ENCODE measurements around the gene TEAD1. TPM values are rescaled to one million over a fixed set of nuclear protein-coding genes. Genes with fewer than 3 reads are reported as not detected.
A peak's percentile ranks its signal among the peaks of the same experiment; 100 is the strongest.

TEAD1 gene
- total RNA-seq, 1 donor, result 176 TPM

DNA sequence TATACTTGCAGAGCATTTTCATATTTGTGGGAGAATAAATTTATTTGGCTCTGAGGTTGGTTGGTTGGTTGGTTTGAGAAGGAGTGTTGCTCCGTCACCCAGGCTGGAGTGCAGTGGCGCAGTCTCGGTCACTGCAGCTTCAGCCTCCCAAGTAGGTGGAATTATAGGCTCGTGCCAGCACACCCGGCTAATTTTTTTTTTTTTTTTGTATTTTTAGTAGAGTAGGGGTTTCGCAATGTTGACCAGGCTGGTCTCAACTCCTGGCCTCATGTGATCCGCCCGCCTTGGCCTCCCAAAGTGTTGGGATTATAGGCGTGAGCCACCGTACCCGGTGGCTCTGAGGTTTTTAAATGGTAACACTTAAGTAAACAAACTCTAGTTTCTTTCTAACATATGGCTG lies 161.1 kb downstream of the TEAD1 start:
- no peaks in the 10 kb centered on the region for H3K9me3 ChIP-seq (ENCODE audit: low read depth, low read length)
- peaks cover 39% of the 10 kb centered on the region for H4K20me1 ChIP-seq (ENCODE audit: insufficient read depth, low read length)
- no peak overlapping the region for H3K4me3 ChIP-seq (ENCODE audit: insufficient read depth, low read length)
- no peak overlapping the region for H2AFZ ChIP-seq (ENCODE audit: low read length)
- no peaks in the 10 kb centered on the region for H3K36me3 ChIP-seq (ENCODE audit: insufficient read depth, low read length)
- peaks cover 96% of the 10 kb centered on the region for H3K79me2 ChIP-seq (ENCODE audit: insufficient read depth, low read length)
- H3K27ac ChIP-seq (ENCODE audit: low read depth, low read length), result no peak overlapping the region
- no peaks in the 10 kb centered on the region for H3K27me3 ChIP-seq (ENCODE audit: insufficient read depth, low read length)
- no peak overlapping the region for H3K4me2 ChIP-seq (ENCODE audit: insufficient read depth, low read length)
- DNase-seq (ENCODE audit: insufficient read length, low spot score, missing footprints), result no peak
- TF ChIP-seq, protein P1, sequence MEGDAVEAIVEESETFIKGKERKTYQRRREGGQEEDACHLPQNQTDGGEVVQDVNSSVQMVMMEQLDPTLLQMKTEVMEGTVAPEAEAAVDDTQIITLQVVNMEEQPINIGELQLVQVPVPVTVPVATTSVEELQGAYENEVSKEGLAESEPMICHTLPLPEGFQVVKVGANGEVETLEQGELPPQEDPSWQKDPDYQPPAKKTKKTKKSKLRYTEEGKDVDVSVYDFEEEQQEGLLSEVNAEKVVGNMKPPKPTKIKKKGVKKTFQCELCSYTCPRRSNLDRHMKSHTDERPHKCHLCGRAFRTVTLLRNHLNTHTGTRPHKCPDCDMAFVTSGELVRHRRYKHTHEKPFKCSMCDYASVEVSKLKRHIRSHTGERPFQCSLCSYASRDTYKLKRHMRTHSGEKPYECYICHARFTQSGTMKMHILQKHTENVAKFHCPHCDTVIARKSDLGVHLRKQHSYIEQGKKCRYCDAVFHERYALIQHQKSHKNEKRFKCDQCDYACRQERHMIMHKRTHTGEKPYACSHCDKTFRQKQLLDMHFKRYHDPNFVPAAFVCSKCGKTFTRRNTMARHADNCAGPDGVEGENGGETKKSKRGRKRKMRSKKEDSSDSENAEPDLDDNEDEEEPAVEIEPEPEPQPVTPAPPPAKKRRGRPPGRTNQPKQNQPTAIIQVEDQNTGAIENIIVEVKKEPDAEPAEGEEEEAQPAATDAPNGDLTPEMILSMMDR (IDR thresholded peaks at IDR 0.05; ENCODE audit: extremely low read depth, low read depth, low read length), result no peak
- H3K4me1 ChIP-seq (ENCODE audit: insufficient read depth, low read length), result peaks cover 27% of the 10 kb centered on the region

DNA sequence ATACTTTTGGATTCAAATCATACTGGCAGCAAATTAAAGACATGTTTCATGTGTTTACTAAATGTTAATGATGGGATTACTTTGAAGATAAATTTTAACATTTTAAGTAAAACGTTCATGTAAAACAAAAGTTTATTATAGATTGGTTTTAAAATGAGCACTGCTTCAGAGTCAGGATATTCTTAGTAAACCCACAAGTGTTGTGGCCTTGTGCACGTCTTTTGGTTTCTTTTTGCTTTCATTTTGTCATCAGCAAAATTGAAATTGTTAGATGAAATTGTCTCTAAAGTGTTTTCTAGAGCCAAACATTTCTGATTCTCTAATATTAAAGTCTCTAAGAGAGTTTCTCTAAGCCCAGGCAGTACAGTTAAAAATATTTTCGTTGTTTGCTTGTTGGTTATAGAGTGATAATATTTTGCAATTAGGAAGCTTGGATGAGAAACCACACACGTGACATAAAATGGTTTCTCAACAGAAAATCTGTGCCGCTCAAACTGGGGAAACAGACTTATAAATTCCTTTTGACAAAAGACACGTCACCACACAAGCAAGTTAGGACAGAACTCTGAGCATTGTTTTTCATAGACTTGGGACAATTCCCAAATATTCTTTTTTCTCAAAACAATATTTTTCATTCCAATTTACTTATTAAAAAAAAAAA lies 164.4 kb downstream of the TEAD1 start:
- Histone ChIP-seq H3K27me3 (ENCODE audit: insufficient read depth, low read length) (no peaks in the 10 kb centered on the region), H2AFZ (ENCODE audit: low read length) (no peak overlapping the region), H3K36me3 (ENCODE audit: insufficient read depth, low read length) (no peaks in the 10 kb centered on the region), H3K4me1 (ENCODE audit: insufficient read depth, low read length) (peaks cover 46% of the 10 kb centered on the region), H3K9me3 (ENCODE audit: low read depth, low read length) (no peaks in the 10 kb centered on the region), H3K4me3 (ENCODE audit: insufficient read depth, low read length) (peak overlapping the region; percentile 59), H4K20me1 (ENCODE audit: insufficient read depth, low read length) (peaks cover 48% of the 10 kb centered on the region), H3K27ac (ENCODE audit: low read depth, low read length) (peak overlapping the region; percentile 81), H3K4me2 (ENCODE audit: insufficient read depth, low read length) (peak overlapping the region; percentile 84), H3K79me2 (ENCODE audit: insufficient read depth, low read length) (peaks cover 97% of the 10 kb centered on the region)
- TF ChIP-seq, protein P1 (IDR thresholded peaks at IDR 0.05; ENCODE audit: extremely low read depth, low read depth, low read length), result no peak
- peak; percentile 84 for DNase-seq (ENCODE audit: insufficient read length, low spot score, missing footprints)

DNA sequence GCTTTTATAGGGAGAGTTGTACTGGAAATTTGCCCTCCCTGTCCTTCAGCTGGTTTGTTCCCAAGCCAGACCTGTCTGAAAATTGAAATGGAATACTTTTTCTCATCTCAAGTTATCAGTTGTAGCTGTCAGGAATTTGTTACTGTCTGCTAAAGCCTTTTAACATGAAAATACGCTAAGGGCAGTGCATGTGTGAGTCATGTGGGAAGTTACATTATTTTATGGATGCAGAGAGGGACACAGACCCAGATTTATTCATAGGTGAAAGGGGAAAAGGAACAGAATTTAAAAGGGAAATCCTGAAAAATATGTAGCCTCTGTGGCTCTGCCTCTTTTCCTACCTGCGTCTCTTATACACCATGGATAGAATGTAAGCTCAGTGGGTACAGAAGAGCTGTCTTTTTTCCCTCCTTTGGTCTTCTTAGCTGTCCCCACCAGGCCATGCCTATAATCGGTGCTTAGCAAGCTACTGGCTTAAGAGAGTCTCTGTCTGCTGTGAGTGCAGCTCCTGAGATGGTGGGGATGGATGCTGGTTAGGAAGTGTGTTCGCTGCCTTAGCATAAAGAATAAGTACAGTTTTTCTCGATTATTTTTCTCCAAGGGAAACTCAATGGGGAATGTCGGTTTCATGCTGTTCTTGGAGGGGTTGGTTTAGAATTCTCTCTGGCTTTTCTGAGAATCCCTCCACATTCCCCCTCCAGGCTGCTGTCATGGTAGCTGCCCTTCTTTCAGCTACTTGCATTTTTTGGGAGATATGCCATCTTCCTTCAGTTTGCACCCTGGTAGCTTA lies 166.8 kb downstream of the TEAD1 start:
- H2AFZ ChIP-seq (ENCODE audit: low read length), result no peak overlapping the region
- peaks cover 96% of the 10 kb centered on the region for H3K79me2 ChIP-seq (ENCODE audit: insufficient read depth, low read length)
- H3K4me2 ChIP-seq (ENCODE audit: insufficient read depth, low read length), result peak overlapping the region; percentile 60
- peaks cover 49% of the 10 kb centered on the region for H4K20me1 ChIP-seq (ENCODE audit: insufficient read depth, low read length)
- H3K36me3 ChIP-seq (ENCODE audit: insufficient read depth, low read length), result no peaks in the 10 kb centered on the region
- peaks cover 56% of the 10 kb centered on the region for H3K4me1 ChIP-seq (ENCODE audit: insufficient read depth, low read length)
- H3K4me3 ChIP-seq (ENCODE audit: insufficient read depth, low read length), result no peak overlapping the region
- TF ChIP-seq, protein P1 (IDR thresholded peaks at IDR 0.05; ENCODE audit: extremely low read depth, low read depth, low read length), result no peak
- H3K9me3 ChIP-seq (ENCODE audit: low read depth, low read length), result no peaks in the 10 kb centered on the region
- peak overlapping the region; percentile 73 for H3K27ac ChIP-seq (ENCODE audit: low read depth, low read length)
- no peaks in the 10 kb centered on the region for H3K27me3 ChIP-seq (ENCODE audit: insufficient read depth, low read length)
- DNase-seq (ENCODE audit: insufficient read length, low spot score, missing footprints), result peak; percentile 74
